GM21529 (cell line): ENCODE data around the gene NEK2.
"Not testable (repeated sequence)": the region's sequence is repeated elsewhere in the genome, so short reads cannot be mapped to it uniquely, and the experiment has no call there.

Experiments used
- ATAC-seq: cut with Tn5 transposase; IDR thresholded peaks from one replicate; pipeline ENCODE4 v1.9.1; 2021; ENCODE audit not compliant: unreplicated experiment

The NEK2 gene

GRCh38 chr1:211675230-211676105 is at the start of gene NEK2:
TSS of gene NEK2 (minus strand) at chr1:211675621. CDS start at chr1:211675479, 142 bp downstream.
- peak; percentile 96 for ATAC-seq

DNA sequence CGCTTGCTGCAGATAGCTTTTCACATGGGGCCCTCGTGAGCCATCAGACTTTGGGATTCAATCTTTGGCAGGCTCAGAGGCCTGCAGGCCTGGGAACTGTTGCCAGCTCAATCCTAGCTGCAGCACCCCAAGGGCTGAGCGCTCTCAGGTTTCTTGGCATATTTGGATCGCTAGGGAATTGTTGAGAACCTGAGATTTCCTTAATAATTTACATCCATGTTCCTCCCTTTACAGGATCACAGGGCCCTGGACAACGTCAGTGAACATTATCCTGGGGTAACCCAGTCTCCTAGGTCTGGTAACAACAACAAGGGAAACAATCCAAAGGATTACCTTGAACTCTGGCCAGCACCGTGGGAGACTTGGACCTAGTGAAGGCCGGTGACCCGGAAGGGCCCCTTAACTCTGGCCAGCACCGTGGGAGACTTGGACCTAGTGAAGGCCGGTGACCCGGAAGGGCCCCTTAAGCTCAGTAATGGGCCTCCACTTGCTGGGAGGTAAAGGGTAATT is 49.3 kb upstream of the NEK2 start:
- no peak for ATAC-seq

DNA sequence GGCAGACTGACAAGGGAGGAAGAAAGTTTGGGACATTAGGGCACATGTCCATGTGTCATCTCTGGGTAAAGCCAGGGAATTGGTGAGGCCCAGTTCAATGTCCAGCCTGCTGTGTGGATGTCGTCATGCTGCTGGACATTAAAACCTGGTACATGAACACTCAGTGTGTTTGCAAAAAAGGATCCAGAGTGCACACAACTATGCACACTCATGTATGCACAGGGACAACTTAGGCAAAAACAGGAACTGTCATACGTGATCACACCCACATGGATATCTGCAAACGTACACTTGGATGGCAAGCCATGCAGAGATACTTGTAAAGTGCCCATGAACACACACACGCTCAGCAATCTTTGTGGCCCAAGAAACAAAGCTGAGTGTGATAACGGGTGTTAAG is 47.9 kb upstream of the NEK2 start:
- ATAC-seq: no peak

DNA sequence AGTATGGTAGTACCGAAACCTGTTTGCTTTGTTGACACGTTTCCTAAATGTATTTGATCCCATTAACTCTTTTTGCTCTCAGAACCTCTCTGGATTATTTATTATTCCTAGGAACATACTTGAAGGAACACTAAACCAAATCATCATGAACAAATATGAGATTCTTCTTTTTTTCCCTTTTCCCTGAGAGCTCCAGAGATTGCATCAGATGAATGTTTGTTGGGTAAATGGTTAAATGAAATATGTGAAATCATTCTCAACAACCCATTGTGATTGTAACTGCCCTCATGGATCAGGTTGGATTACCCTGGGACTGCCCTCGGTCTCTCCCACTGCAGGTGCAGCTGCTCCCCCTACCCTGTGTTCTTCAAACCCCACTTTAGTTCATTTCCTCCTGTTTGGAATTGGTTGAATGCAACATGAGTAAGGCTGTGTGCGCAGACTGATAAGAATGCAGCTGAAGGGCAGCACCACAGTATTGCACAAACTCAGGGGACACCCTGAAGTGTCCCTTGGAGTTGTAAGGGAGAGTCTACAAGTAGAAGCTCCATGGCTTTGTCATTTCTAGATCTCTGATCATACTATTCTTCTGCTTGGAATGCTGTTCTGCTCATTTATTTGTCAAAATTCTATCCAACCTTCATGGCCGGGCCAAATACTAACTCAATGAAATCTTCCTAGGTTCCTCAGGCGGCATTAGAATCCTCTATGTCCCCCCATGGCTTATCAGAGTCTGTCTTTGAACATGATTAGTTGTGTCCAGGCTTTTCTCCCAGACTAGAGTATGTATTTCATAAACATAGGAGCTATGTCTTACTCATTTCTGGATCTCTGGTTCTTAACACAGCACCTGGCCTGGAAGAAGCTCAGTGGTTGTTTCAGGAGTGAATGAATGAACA is 47.1 kb upstream of the NEK2 start:
- no peak for ATAC-seq

- ATAC-seq: not testable (repeated sequence)
Measured at GRCh38 chr1:211716555-211716954, 41.1 kb upstream of the NEK2 start.

GRCh38 chr1:211715971-211716370 is 40.5 kb upstream of the NEK2 start:
- no peak for ATAC-seq

GRCh38 chr1:211714154-211714553 is 38.7 kb upstream of the NEK2 start:
- ATAC-seq: no peak

DNA sequence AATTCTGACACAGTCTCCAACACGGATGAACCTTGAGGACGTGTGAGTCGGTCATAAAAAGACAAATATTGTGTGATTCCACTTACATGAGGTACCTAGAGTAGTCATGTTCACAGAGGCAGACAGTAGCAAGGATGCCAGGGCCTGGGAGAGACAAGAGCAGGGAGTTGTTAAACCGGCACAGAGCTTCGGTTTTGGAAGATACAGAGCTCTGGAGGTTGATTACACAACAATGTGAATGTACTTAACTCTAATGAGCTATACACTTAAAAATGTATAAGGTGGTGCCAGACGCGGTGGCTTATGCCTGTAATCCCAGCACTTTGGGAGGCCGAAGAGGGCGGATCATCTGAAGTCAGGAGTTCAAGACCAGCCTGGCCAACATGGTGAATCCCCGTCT is 37.8 kb upstream of the NEK2 start:
- ATAC-seq: no peak

DNA sequence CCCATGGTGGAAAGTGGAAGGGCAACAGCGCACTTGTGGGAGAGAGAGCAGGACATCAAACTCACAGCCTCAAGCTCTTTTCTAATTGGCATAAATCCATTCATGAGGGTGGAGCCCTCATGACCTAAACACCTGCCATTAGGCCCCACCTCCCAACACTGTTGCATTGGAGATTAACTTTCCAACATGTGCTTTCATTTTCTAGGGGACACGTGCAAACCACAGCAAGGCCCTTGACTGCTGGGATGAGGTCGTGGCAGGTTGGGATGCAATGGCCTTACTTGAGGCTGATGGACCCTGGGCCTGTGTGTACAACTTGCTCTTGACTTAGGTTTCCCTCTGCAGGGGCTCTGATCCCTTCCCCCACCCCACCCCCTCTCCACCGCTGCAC is 35.9 kb upstream of the NEK2 start:
- no peak for ATAC-seq

DNA sequence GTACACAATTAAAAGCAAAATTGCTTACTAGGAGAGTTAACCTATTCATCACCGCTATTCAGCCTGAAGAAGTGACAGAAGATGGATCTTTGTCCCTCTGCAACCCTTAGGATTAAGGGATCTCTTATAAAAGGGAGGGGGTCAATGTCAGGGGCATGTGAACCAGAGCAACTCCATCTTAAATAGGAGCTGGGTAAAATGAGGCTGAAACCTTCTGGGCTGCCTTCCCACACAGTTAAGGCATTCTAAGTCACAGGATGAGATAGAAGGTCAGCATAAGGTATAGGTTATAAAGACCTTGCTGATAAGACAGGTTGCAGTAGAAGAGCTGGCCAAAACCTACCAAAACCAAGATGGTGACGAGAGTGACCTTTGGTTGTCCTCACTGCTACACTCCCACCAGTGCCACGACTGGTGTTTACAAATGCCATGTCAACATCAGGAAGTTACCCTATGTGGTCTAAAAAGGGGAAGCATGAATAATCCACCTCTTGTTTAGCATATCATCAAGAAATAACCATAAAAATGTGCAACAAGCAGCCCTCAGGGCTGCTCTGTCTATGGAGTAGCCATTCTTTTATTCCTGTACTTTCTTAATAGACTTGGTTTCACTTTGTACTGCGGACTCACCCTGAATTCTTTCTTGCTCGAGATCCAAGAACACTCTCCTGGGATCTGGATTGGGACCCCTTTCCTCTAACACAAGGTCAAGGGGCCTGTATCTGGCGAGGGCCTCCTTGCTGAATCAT is 35.3 kb upstream of the NEK2 start:
- ATAC-seq: no peak

- ATAC-seq: no peak
Measured at GRCh38 chr1:211708926-211709325, 33.5 kb upstream of the NEK2 start.

GRCh38 chr1:211708006-211708405 is 32.6 kb upstream of the NEK2 start:
- no peak for ATAC-seq

- ATAC-seq: no peak
Measured at GRCh38 chr1:211705467-211706091, 30.2 kb upstream of the NEK2 start.

- no peak for ATAC-seq
Measured at GRCh38 chr1:211704543-211704942, 29.1 kb upstream of the NEK2 start.

DNA sequence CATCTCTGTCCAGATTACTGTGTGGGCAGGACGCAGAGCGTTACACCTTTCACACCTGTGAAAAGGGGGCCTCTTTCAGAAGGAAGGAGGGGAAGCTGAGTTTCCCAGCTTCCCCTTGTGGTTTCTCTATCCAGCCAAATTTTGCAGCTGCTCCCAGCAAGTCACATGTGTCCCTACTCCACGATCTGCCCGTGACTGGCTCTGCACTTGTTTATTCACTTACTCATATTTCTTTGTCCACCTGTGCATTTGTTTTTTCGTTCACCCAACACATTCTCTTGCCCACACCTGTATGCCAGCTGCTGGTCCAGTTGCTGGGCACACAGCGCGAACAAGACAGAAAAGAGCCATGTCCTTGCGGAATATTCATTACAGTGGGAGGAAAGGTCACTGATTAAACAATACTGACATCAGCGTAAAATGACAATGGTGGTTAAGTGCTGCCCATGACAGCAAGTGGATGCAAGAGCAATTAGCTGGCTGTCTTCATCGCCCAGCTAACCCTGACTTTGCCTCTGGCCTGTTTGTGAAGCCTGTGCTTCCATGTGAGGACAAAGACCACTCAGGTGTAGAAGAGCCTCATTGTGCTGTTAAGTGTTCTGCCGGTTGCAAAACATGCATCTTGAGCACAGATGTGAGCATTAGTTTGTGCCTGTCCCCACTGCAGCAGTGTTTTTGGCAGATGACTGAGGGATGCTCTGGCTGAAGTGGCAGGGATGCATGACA is 28.6 kb upstream of the NEK2 start:
- ATAC-seq: no peak

- no peak for ATAC-seq
Measured at GRCh38 chr1:211701733-211702132, 26.3 kb upstream of the NEK2 start.

- ATAC-seq: no peak
Measured at GRCh38 chr1:211699059-211699458, 23.6 kb upstream of the NEK2 start.

DNA sequence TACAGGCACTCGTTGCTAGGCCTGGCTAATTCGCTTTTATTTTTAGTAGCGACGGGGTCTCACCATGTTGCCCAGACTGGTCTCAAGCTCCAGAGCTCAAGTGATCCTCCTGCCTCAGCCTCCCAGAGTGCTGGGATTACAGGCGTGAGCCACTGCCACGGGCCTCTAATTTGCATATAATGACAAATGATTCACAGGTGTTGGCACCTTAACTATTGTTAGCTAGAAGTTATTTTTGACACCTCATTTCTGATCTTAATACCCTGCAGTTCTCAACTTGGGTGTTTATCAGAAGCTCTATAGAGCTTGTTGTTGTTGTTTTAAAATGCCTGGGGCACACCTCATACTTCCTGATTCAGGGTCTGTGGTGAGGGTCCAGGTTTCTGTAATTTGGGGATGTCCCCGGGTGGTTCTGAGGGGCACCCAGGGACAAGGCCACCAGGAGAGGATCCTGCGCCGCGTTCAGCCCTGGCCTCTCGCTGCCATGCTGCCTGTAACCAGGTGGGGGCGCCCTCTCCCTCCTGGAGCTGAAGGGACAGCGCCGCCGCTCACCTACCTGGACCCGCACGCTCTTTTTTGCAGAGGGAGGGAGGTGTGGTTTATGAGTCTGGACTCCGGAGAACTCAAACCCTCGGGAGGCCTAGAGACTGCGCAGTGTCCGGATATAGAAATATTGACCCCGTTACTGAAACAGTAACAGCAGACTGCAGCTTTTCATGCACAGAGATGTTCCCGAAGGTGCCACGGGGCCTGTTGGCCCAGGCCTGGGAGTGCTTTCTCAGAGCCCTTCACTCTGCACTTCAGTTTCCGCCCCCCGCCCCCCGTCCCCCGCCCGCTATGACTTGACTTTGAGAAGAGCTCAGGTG is 23.0 kb upstream of the NEK2 start:
- peak; percentile 46 for ATAC-seq

GRCh38 chr1:211697356-211697755 is 21.9 kb upstream of the NEK2 start:
- peak; percentile 83 for ATAC-seq
